K562 (cell line): Measurements from ENCODE around the gene PBRM1. TPM values are rescaled to one million over a fixed set of nuclear protein-coding genes. Genes with fewer than 3 reads are reported as not detected.

Source experiments
- ATAC-seq: fragments of 200-7000 bp; cut with Tn5 transposase; 3 replicates; pipeline ENCODE4 v1.9.1; 2020; ENCODE audit warnings: moderate library complexity
- BruUV-seq: library from RNA; stranded (reverse); fragments of 400-500 nt; replicated peaks from 2 replicates; lab custom pipeline; 2021; lab: Mats Ljungman, UMichigan
- CTCF ChIA-PET: fragments of 300-600 bp; formaldehyde crosslinking; extraction: SDS; loops from one replicate; lab custom pipeline; 2021; ENCODE audit warnings: low intra/inter-chr PET ratio; lab: Yijun Ruan, JAX
- POLR2A ChIA-PET: fragments of 300-600, 350-650 bp; sonication (Branson Sonifier 250); formaldehyde crosslinking; extraction: SDS; loops from one replicate; lab custom pipeline; 2021; ENCODE audit warnings: antibody characterized with exemption, inconsistent platforms; lab: Yijun Ruan, JAX
- DNase-seq, 4 experiments: peaks; one replicate each; pipeline versions ENCODE4 v3.0.0 to v3.0.0-alpha.2; 2011 to 2018; ENCODE audit warnings: low spot score in 3 of 4, mixed read lengths in 3 of 4; ENCODE audit errors: extremely low read depth in 1 of 4
- FAIRE-seq: peaks from 2 replicates; lab custom pipeline; 2011; peaks lifted over from hg19 to GRCh38; lab: Jason Lieb, UNC
- H2AFZ ChIP-seq: 2 replicates; pipeline ENCODE4 v1.6.0; 2011; ENCODE audit warnings: low read depth, low read length, control low read depth, inconsistent platforms
- H3K27ac ChIP-seq: fragments of 200-600 bp; 3 replicates; pipeline ENCODE4 v1.8.0; 2011; ENCODE audit warnings: low read depth, mild to moderate bottlenecking, control low read depth, inconsistent platforms, low read length, moderate library complexity, mixed read lengths; ENCODE audit errors: extremely low read depth
- H3K27me3 ChIP-seq, 2 experiments: fragments of 300-600 bp in 1 of 2; 2 replicates in 1 of 2; 3 replicates in 1 of 2; pipeline versions ENCODE4 v1.6.0 to v1.8.0; 2011; ENCODE audit warnings: inconsistent platforms in 2 of 2, low read length in 2 of 2, mild to moderate bottlenecking in 1 of 2, mixed read lengths in 1 of 2, moderate library complexity in 1 of 2; ENCODE audit not compliant: control insufficient read depth in 2 of 2, insufficient read depth in 2 of 2
- H3K36me3 ChIP-seq: fragments of 300-600 bp; 3 replicates; pipeline ENCODE4 v1.8.0; 2011; ENCODE audit warnings: mild to moderate bottlenecking, low read length, inconsistent platforms; ENCODE audit not compliant: control insufficient read depth, insufficient read depth
- H3K4me1 ChIP-seq, 2 experiments: fragments of 200-600 bp in 1 of 2; replicated peaks in 1 of 2; 2 replicates in 1 of 2; 3 replicates in 1 of 2; pipeline versions ENCODE4 v1.5.1 to v1.8.0; 2011; ENCODE audit warnings: inconsistent platforms in 2 of 2, low read length in 2 of 2, mild to moderate bottlenecking in 1 of 2, mixed read lengths in 1 of 2, moderate library complexity in 1 of 2; ENCODE audit not compliant: control insufficient read depth in 2 of 2, insufficient read depth in 2 of 2
- H3K4me2 ChIP-seq: 2 replicates; pipeline ENCODE4 v1.6.1; 2011; ENCODE audit warnings: low read length, control low read depth, inconsistent platforms, mixed read lengths; ENCODE audit not compliant: insufficient read depth
- H3K4me3 ChIP-seq: fragments of 200-600 bp; sonication (generic), shearing (Covaris generic); 2 replicates; pipeline ENCODE4 v1.5.1; 2016; ENCODE audit warnings: control low read depth, inconsistent platforms
- H3K79me2 ChIP-seq: fragments of 200-600 bp; 3 replicates; pipeline ENCODE4 v1.8.0; 2011; ENCODE audit warnings: low read length, inconsistent platforms; ENCODE audit not compliant: control insufficient read depth, insufficient read depth
- H3K9ac ChIP-seq, 2 experiments: 2 replicates each; pipeline versions ENCODE4 v1.6.0 to v1.6.1; 2011; ENCODE audit warnings: low read depth in 2 of 2, low read length in 2 of 2, control low read depth in 1 of 2, inconsistent platforms in 1 of 2, mild to moderate bottlenecking in 1 of 2, mixed read lengths in 1 of 2; ENCODE audit not compliant: insufficient read depth in 1 of 2
- H3K9me1 ChIP-seq: one replicate; pipeline ENCODE4 v1.6.0; 2011; ENCODE audit warnings: inconsistent platforms, mild to moderate bottlenecking, low read length, moderate library complexity; ENCODE audit not compliant: control insufficient read depth, insufficient read depth
- H3K9me3 ChIP-seq: replicated peaks from 2 replicates; pipeline ENCODE4 v1.5.1; 2011; ENCODE audit warnings: low read depth, low read length, inconsistent platforms; ENCODE audit not compliant: control insufficient read depth, insufficient read depth
- H4K20me1 ChIP-seq: replicated peaks from 2 replicates; pipeline ENCODE4 v1.6.1; 2011; ENCODE audit warnings: low read length, inconsistent platforms, mixed read lengths; ENCODE audit not compliant: control insufficient read depth, insufficient read depth
- BCLAF1 ChIP-seq, 2 experiments: fragments of 450-650 bp in 1 of 2; IDR thresholded peaks; 2 replicates each; pipeline ENCODE4 v1.6.1; 2011 to 2017; ENCODE audit warnings: low read depth in 2 of 2, antibody characterized with exemption in 1 of 2, borderline replicate concordance in 1 of 2, low read length in 1 of 2, mild to moderate bottlenecking in 1 of 2, mixed read lengths in 1 of 2; ENCODE audit not compliant: control insufficient read depth in 1 of 2
- BDP1 ChIP-seq: IDR thresholded peaks from 3 replicates; pipeline ENCODE4 v1.6.1; 2011; ENCODE audit not compliant: insufficient read length, insufficient read depth
- TCF7 ChIP-seq: sonication (generic); IDR thresholded peaks from 2 replicates; pipeline ENCODE4 v1.6.1; 2016; ENCODE audit warnings: antibody characterized with exemption, borderline replicate concordance
- ZBTB33 ChIP-seq: sonication (generic); formaldehyde crosslinking; IDR thresholded peaks from 2 replicates; pipeline ENCODE4 v1.8.1; 2023; ENCODE audit warnings: mild to moderate bottlenecking, missing genetic modification reagents
- WGBS: fragments of 100-300 bp; shearing (Covaris generic); methylation state at CpG from one replicate; pipeline ENCODE4 v1.1.6; 2016; ENCODE audit warnings: low coverage, mixed read lengths; ENCODE audit not compliant: insufficient coverage; ENCODE audit errors: missing lambda C conversion rate; 5-methylcytosine and 5-hydroxymethylcytosine counted together
- in situ Hi-C: fragments of 300-500 bp; cut with MboI; formaldehyde crosslinking; loops from 4 replicates; pipeline ENCODE4 v1.15.0; 2018; ENCODE audit warnings: inconsistent platforms, mixed read lengths
- intact Hi-C: fragments of 100-400 bp; cut with micrococcal nuclease; formaldehyde crosslinking; loops from 2 replicates; pipeline ENCODE4 v1.14.2; 2022
- polyA plus RNA-seq, 8 experiments: library from polyadenylated mRNA; depleted of rRNA in 4 of 8; stranded (reverse) in 5 of 8; unstranded in 3 of 8; fragments of >200 nt; fragmentation: Nextera tagmentation in 2 of 8; fragmentation: Illumina TruSeq in 1 of 8; extraction: Ambion mirVana in 2 of 8; extraction: Trizol in 1 of 8; gene quantifications; 2 replicates each; pipeline versions ENCODE4 v1.2.1 to v1.2.3, GENCODE V29; 2011 to 2014; ENCODE audit warnings: inconsistent platforms in 1 of 8, missing spikeins in 1 of 8
- total RNA-seq, 7 experiments: library from RNA; depleted of rRNA in 6 of 7; stranded (reverse); fragments of >200 nt in 6 of 7; fragmentation: Illumina TruSeq in 2 of 7; extraction: Trizol in 2 of 7; gene quantifications; 2 replicates each; pipeline versions ENCODE4 v1.2.1 to v1.2.3, GENCODE V29; 2011 to 2021; ENCODE audit warnings: low replicate concordance in 1 of 7

Gene PBRM1
- total and polyA plus RNA-seq, 9 of the 15 experiments (the other 6 are each of a cell fraction or from before 2014, with no cell fraction given): 3.9 to 31.8 (median 19.0) TPM

GRCh38 chr3:52520716-52521487 is 164.8 kb downstream of the PBRM1 start:
- CTCF ChIA-PET: no interaction called here
- 81% methylated on average over 12 of the region's 20 CpGs for WGBS
- in situ Hi-C loops: no loop called here

More at GRCh38 chr3:52520716-52521487, 164.8 kb downstream of the PBRM1 start:
- no peaks in the 10 kb centered on the region for H3K9me3 ChIP-seq
- no peaks in the 10 kb centered on the region for H4K20me1 ChIP-seq
- H3K4me2 ChIP-seq: no peak overlapping the region
- no peak for ATAC-seq
- TF ChIP-seq BDP1 (no peak), ZBTB33 (CRISPR knock-in tag) (0 out of 2 replicates have a peak, but pooled peaks have one; percentile 21), BCLAF1 (IDR thresholded peaks at IDR 0.05; ENCODE audit: borderline replicate concordance in 1 of 2, control insufficient read depth in 1 of 2, low read depth in 2 of 2, low read length in 1 of 2) (no peak), TCF7 (no peak)
- TF ChIP-seq, all 486 proteins: peak for 1
- BruUV-seq: no TSS peak
- intact Hi-C loops: no loop called here
- Histone ChIP-seq H3K9me1 (no peaks in the 10 kb centered on the region), H3K9ac (no peak overlapping the region; a peak in 1 of 4 replicates), H3K36me3 (peaks cover 24% of the 10 kb centered on the region; the same call in 2 of the 3 replicates), H2AFZ (no peak overlapping the region), H3K27me3 (no peaks in the 10 kb centered on the region), H3K4me3 (no peak overlapping the region), H3K27ac (no peak overlapping the region), H3K4me1 (peaks cover 12 to 63% of the 10 kb centered on the region in 2 experiments; a peak in 4 of 5 replicates), H3K79me2 (no peaks in the 10 kb centered on the region)
- DNase-seq: no peak
- POLR2A ChIA-PET: interaction anchor here (0.6 to 1.0 kb wide), 2 partner anchors 11 to 148 kb away, joined by 3 read pairs; no protein-coding TSS in a partner anchor
- no peak for FAIRE-seq
